Bone marrow (tissue), 2 donors: ENCODE data around the gene ELL2.
"Not testable (repeated sequence)": the region's sequence is repeated elsewhere in the genome, so short reads cannot be mapped to it uniquely, and the experiment has no call there.

ENCODE experiments used
- DNase-seq, 2 donors: peaks; one replicate each; lab custom pipeline; 2025; lab: John Stamatoyannopoulos, UW

Gene ELL2

DNA sequence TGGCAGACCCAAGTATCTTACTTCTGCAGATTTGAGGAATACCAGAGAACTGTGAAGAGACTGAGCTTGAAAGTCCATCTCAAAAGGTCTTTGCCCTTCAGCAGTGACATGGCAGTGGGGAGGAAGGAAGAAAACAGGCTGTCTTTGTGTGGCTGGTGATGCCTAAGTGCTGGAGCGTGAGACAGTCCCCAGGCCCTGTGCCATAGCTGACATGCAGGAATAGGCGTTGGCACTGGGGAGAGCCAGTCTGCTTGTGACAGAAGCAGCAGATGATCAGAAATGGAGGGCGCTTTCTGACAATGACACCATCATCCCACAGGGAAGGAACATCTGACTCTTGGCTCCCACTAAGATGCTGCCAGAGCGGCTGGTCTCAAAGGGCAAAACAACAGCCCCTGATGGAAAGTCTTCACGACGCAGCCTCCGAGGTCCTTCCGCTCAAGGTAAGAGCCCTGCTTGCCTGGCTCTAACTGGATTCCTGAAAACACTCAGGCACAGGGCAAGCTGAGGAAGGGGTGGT, 123.6 kb downstream of the ELL2 start:
- DNase-seq = no peak

DNA sequence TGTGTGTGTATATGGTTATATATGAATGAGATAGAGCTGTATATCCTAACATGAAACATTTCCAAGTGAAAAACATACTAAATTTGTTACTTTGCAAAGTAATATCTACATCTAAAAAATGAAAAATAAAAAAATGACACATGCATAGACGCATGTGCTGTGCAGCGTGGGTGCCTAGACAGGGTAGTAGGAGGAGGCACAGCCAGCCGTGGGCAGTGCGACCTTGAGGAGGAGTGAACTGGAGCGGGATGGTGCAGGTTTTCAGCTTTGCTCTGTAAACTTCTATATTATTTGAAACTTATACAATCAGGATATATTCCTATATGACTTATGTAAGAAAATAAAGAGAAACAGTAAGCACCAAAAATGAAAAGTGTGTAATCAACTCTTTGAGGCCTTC, 124.2 kb downstream of the ELL2 start:
- no peak for DNase-seq

DNA sequence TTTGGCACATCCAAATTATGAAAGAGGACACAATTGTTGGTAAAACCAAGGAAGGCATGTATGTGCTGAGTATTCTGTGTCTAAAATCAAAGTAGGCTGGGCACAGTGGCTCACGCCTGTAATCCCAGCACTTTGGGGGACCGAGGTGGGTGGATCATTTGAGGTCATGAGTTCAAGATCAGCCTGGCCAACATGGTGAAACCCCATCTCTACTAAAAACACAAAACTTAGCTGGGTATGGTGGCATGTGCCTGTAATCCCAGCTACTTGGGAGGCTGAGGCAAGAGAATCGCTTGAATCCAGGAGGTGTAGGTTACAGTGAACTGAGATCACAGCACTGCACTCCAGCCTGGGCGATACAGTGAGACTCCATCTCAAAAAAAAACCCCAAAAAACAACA, 124.7 kb downstream of the ELL2 start:
- DNase-seq = not testable (repeated sequence)

DNA sequence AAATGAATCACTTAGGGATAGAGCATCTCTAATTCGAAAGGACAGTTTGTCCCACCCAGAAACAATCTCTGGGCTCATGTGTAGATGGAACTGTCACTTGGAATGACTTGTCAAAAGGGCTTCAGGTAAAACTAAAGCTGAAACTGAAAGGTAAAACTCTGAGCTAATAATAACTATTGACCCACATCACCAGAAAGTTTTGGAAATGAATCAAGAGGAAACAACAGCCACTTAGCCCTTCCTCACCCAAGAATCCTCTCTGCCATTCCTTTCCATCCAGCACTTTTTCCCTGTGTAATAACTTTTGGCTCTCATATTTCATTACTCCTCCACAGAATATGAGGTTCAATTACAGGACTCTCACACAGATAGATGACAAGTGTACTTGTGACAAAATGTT, 125.1 kb downstream of the ELL2 start:
- no peak for DNase-seq

DNA sequence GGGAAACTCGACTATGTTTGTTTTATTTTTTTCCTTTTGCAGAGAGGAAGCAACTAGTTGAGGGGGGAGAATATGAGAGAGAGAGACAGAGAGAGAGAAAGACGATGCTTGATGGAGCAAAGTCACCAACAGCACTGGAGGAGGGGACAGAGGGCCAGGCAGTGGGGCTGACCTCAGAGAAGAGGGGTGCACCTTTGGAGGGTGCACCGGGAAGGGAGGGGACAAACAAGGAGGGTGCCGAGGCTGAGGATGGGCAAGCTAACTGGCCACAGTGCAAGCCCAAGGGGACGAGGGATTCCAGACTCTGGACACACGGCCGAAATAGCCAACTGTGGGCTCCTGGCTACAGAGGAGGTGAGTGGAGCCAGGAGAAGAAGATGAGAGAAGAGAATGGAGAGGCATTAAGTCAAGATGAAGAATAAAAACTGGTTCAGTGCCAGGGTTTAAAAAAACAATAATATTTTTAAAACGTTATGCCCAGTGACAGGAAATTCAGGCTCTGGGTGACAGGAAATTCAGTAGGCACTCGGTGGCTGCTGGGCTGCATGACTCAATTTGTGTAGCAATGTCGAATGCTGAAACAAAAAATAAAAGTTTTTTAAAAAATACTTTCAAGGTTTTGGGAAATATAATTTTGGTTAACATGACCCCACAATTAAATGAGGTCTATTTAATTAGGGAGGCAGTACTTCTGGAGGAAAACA, 125.8 kb downstream of the ELL2 start:
- DNase-seq = peak in 1 of 2 donors; percentile 71
